ENCODE measurements around the gene ADAM15.

Gene ADAM15

GRCh38 chr1:155062702-155063411 lies 11.7 kb downstream of the ADAM15 start:
- Mint-ChIP-seq H3K4me3 (peak overlapping the region; percentile 96), H3K36me3 (peaks cover 9% of the 10 kb centered on the region), H3K9me3 (no peaks in the 10 kb centered on the region), H3K27me3 (no peaks in the 10 kb centered on the region), H3K4me1 (peaks cover 26% of the 10 kb centered on the region), H3K27ac (peak overlapping the region; percentile 11)
- DNase-seq (ENCODE audit: low spot score in 2 of 2) (peak; percentile 78 to 86), ATAC-seq (ENCODE audit: low read depth) (peak; percentile 22)

DNA sequence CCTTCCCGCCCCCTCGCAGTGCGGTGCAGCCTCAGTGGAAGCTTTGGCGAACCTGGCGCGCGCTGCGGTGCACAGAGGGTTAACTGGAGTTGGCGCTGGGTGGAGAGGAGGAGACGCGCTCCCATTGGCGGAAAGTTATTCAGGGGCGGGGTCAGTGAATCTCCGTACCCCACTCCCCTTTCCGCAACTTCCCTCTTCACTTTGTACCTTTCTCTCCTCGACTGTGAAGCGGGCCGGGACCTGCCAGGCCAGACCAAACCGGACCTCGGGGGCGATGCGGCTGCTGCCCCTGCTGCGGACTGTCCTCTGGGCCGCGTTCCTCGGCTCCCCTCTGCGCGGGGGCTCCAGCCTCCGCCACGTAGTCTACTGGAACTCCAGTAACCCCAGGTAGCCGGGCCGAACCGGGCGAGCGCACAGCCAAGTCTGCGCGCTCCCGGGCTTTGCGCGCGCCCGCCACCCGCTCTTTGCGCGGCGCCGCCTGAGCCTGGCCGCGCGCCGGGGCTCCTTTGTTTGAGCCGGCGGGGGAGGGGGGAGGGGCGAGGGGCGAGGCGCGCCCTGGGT lies 12.5 kb downstream of the ADAM15 start, which contains the start of gene EFNA4:
EFNA4 (plus strand) TSS at position 191 of the 561 bp plus-strand sequence; CDS start at position 275, 84 bp downstream.
- H3K36me3 Mint-ChIP-seq, result peaks cover 13% of the 10 kb centered on the region
- H3K4me1 Mint-ChIP-seq, result peaks cover 29% of the 10 kb centered on the region
- peak within 1 kb of the TSS; percentile 96 for H3K4me3 Mint-ChIP-seq
- DNase-seq (ENCODE audit: low spot score in 2 of 2) (peak; percentile 83 to 87), ATAC-seq (ENCODE audit: low read depth) (peak; percentile 83)
- peak within 1 kb of the TSS; percentile 67 for H3K27ac Mint-ChIP-seq
- no peaks in the 10 kb centered on the region for H3K27me3 Mint-ChIP-seq
- H3K9me3 Mint-ChIP-seq, result no peaks in the 10 kb centered on the region

GRCh38 chr1:155064111-155064831 lies 13.2 kb downstream of the ADAM15 start:
- ATAC-seq (ENCODE audit: low read depth) (no peak), DNase-seq (ENCODE audit: low spot score in 2 of 2) (no peak)
- Mint-ChIP-seq H3K27ac (peak overlapping the region; percentile 67), H3K27me3 (no peaks in the 10 kb centered on the region), H3K9me3 (no peaks in the 10 kb centered on the region), H3K36me3 (peaks cover 14% of the 10 kb centered on the region), H3K4me1 (peaks cover 29% of the 10 kb centered on the region), H3K4me3 (peak overlapping the region; percentile 92)

GRCh38 chr1:155064832-155065429 lies 13.8 kb downstream of the ADAM15 start:
- H3K4me1 Mint-ChIP-seq, result peaks cover 29% of the 10 kb centered on the region

DNA sequence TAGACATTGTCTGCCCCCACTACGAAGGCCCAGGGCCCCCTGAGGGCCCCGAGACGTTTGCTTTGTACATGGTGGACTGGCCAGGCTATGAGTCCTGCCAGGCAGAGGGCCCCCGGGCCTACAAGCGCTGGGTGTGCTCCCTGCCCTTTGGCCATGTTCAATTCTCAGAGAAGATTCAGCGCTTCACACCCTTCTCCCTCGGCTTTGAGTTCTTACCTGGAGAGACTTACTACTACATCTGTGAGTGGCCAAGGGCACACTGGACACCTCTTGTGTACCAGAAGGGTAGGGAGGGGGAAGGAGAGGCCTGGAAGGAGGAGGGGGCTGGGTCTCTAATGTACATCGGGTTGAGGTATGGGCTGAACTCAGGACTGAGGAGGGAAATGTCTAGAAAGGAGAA lies 15.7 kb downstream of the ADAM15 start:
- Mint-ChIP-seq H3K4me1 (peaks cover 28% of the 10 kb centered on the region), H3K9me3 (no peaks in the 10 kb centered on the region)

More at GRCh38 chr1:155064832-155065429, 13.8 kb downstream of the ADAM15 start:
- Mint-ChIP-seq H3K9me3 (no peaks in the 10 kb centered on the region), H3K27me3 (no peaks in the 10 kb centered on the region), H3K27ac (peak overlapping the region; percentile 67), H3K36me3 (peaks cover 14% of the 10 kb centered on the region), H3K4me3 (peak overlapping the region; percentile 92)
- DNase-seq (ENCODE audit: low spot score in 2 of 2) (no peak), ATAC-seq (ENCODE audit: low read depth) (no peak)

DNA sequence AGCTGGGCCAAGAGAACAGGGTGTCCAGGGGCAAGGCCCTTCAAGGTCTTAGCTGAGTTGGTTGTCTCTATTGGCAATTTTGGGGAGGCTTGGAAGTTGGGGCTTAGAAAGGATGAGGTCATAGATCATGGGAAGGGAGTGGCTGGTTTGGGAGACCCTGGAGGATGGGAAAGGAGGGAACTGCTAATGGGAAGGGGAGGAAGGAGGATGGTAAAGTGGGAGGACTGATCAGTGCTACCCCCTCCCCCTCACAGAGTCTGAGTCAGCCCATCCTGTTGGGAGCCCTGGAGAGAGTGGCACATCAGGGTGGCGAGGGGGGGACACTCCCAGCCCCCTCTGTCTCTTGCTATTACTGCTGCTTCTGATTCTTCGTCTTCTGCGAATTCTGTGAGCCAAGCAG lies 17.5 kb downstream of the ADAM15 start:
- Mint-ChIP-seq H3K27me3 (no peaks in the 10 kb centered on the region), H3K4me3 (no peak overlapping the region), H3K4me1 (peaks cover 34% of the 10 kb centered on the region), H3K36me3 (peaks cover 14% of the 10 kb centered on the region), H3K27ac (no peak overlapping the region), H3K9me3 (no peaks in the 10 kb centered on the region)
- ATAC-seq (ENCODE audit: low read depth), result no peak
- DNase-seq (ENCODE audit: low spot score in 2 of 2), result no peak

More for the DNA sequence above, 15.7 kb downstream of the ADAM15 start:
- no peak overlapping the region for H3K4me3 Mint-ChIP-seq
- peaks cover 14% of the 10 kb centered on the region for H3K36me3 Mint-ChIP-seq
- no peak for ATAC-seq (ENCODE audit: low read depth)
- H3K27ac Mint-ChIP-seq, result no peak overlapping the region
- DNase-seq (ENCODE audit: low spot score in 2 of 2), result no peak
- H3K27me3 Mint-ChIP-seq, result no peaks in the 10 kb centered on the region

DNA sequence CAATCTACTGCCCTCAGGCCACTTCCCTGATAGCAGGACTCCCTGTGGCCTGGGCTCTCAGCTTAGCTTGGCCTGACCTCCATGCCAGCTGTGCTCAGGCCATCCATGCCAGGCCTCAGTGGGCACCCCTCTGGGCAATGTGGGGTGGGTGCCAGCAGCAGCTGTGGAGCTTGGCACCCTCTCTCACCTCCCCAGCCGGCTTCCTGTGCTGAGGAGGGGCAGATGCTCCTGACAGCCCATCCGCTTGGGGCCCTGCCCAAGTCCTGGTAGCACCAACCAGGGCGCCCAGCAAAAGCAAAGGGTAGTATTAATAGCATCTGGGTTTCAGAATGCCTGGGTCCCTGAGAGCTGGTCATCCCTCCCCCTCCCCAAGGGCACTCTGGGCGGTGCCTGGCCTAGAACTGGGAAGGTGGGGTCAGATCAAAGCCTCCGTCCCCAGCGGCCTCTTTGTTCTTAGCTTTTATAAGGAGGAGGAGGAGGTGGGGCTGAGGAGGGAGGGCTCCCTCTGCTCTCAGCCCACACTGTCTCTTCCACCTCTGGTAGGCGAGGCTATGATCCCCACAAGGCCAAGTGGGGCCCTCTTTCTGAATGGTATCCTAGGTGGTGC lies 18.5 kb downstream of the ADAM15 start:
- ATAC-seq (ENCODE audit: low read depth), result no peak
- H3K27me3 Mint-ChIP-seq, result no peaks in the 10 kb centered on the region
- H3K4me1 Mint-ChIP-seq, result peaks cover 32% of the 10 kb centered on the region
- H3K4me3 Mint-ChIP-seq, result no peak overlapping the region
- DNase-seq (ENCODE audit: low spot score in 2 of 2), result no peak
- no peaks in the 10 kb centered on the region for H3K9me3 Mint-ChIP-seq
- H3K36me3 Mint-ChIP-seq, result peaks cover 14% of the 10 kb centered on the region
- H3K27ac Mint-ChIP-seq, result no peak overlapping the region

DNA sequence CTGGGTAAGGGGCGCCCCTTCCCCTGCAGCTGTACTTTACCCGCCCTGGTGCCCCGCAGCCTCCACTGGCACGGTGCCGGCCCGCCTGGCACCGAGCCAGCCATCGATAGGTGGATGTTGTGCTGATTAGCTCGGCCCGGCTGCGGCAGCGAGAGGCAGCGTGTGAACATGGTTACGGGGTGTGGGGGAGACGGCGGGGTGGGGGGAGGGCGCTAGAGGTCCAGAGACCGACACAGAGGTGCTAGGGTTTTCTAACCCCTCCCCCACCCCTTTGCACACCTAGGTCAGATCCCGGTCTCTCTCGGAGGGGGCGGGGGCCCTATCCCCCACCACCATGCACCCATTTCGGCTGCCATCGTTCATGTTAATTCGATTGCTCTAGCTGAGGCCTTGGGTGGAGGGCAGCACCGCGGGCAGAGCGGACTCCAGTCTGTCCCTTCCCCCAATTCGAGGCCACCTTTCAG lies 19.1 kb downstream of the ADAM15 start:
- H3K27me3 Mint-ChIP-seq, result no peaks in the 10 kb centered on the region
- H3K4me1 Mint-ChIP-seq, result peaks cover 32% of the 10 kb centered on the region
- H3K36me3 Mint-ChIP-seq, result peaks cover 14% of the 10 kb centered on the region
- DNase-seq (ENCODE audit: low spot score in 2 of 2) (no peak), ATAC-seq (ENCODE audit: low read depth) (no peak)
- no peaks in the 10 kb centered on the region for H3K9me3 Mint-ChIP-seq
- no peak overlapping the region for H3K27ac Mint-ChIP-seq
- H3K4me3 Mint-ChIP-seq, result peak overlapping the region; percentile 47

GRCh38 chr1:155070721-155071569 lies 19.8 kb downstream of the ADAM15 start:
- H3K36me3 Mint-ChIP-seq, result peaks cover 14% of the 10 kb centered on the region
- H3K27ac Mint-ChIP-seq, result peak overlapping the region; percentile 61
- H3K27me3 Mint-ChIP-seq, result no peaks in the 10 kb centered on the region
- ATAC-seq (ENCODE audit: low read depth) (peak; percentile 97), DNase-seq (ENCODE audit: low spot score in 2 of 2) (peak; percentile 74 to 82)
- no peaks in the 10 kb centered on the region for H3K9me3 Mint-ChIP-seq
- H3K4me3 Mint-ChIP-seq, result peak overlapping the region; percentile 47
- peaks cover 32% of the 10 kb centered on the region for H3K4me1 Mint-ChIP-seq

GRCh38 chr1:155071701-155072100 lies 20.6 kb downstream of the ADAM15 start:
- no peak for DNase-seq (ENCODE audit: low spot score in 2 of 2)
- H3K27me3 Mint-ChIP-seq, result no peaks in the 10 kb centered on the region
- H3K36me3 Mint-ChIP-seq, result peaks cover 12% of the 10 kb centered on the region
- H3K27ac Mint-ChIP-seq, result peak overlapping the region; percentile 61
- H3K4me3 Mint-ChIP-seq, result peak overlapping the region; percentile 47
- H3K9me3 Mint-ChIP-seq, result no peaks in the 10 kb centered on the region
- no peak for ATAC-seq (ENCODE audit: low read depth)
- H3K4me1 Mint-ChIP-seq, result peaks cover 29% of the 10 kb centered on the region

- no peaks in the 10 kb centered on the region for H3K27me3 Mint-ChIP-seq
- no peaks in the 10 kb centered on the region for H3K9me3 Mint-ChIP-seq
- H3K27ac Mint-ChIP-seq, result no peak overlapping the region
- no peak for DNase-seq (ENCODE audit: low spot score in 2 of 2)
- ATAC-seq (ENCODE audit: low read depth), result no peak
- H3K4me3 Mint-ChIP-seq, result peak overlapping the region; percentile 67
- H3K36me3 Mint-ChIP-seq, result peaks cover 5% of the 10 kb centered on the region
- peaks cover 25% of the 10 kb centered on the region for H3K4me1 Mint-ChIP-seq
Measured at GRCh38 chr1:155072531-155073289, 21.6 kb downstream of the ADAM15 start.

DNA sequence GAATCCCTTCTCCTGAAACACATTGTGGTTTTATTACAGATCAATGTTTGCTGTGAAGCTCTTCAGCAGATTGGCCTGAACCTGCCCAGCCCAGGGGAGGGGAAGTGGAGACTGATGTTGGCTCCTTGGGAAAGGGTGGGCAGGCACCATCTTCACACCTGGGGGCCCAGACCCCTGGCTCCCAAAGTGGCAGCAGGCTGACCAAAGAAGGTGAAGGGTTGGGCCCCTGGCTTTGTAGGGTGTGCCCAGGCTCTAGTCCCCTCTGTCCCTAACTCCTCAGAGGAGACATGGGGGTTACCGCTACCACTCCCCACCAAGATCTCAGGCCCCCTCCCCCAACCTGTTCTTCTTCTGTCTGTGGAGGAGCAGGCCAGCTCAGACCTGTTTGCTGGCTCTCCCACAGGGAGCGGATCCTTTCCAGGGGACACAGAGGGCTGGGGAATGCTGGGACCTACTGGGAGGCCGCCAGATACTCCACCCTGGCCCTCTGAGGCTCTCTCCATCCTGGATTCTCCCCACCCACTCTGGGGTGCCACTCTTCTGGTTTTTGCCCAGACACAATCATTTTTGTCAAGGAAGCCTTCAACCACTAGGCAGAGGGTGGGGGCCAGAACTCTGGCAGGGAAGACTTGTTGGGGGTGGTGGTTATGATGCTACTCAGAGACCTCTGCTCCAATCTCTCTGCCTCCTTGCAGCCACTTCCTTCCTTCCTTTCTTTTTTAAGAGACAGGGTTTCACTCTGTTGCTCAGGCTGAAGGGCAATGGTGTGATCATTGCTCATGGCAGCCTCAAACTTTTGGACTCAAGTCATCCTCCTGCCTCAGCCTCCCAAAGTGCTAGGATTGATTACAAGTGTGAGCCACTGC lies 22.5 kb downstream of the ADAM15 start:
- no peak overlapping the region for H3K4me3 Mint-ChIP-seq
- H3K36me3 Mint-ChIP-seq, result peaks cover 2% of the 10 kb centered on the region
- ATAC-seq (ENCODE audit: low read depth) (no peak), DNase-seq (ENCODE audit: low spot score in 2 of 2) (no peak)
- no peaks in the 10 kb centered on the region for H3K9me3 Mint-ChIP-seq
- H3K27ac Mint-ChIP-seq, result no peak overlapping the region
- H3K4me1 Mint-ChIP-seq, result peaks cover 25% of the 10 kb centered on the region
- no peaks in the 10 kb centered on the region for H3K27me3 Mint-ChIP-seq

All from memory B cell (primary cell).